Adrenal gland (tissue), 12 donors: Measurements from ENCODE around the gene INPP4A. TPM values are rescaled to one million over a fixed set of nuclear protein-coding genes. Genes with fewer than 3 reads are reported as not detected.

Experiments used
- DNase-seq, 7 donors: peaks; one replicate each; pipeline ENCODE4 v3.0.0-alpha.2; 2019 to 2020
- H3K27ac ChIP-seq, 5 donors: fragments of 200-600 bp; sonication (generic) in 4 of 5; 1 replicate in 3 of 5; 2 replicates in 2 of 5; pipeline versions ENCODE4 v1.5.1 to v1.8.0; 2016 to 2020; ENCODE audit warnings: mild to moderate bottlenecking in 1 of 5
- H3K27me3 ChIP-seq: fragments of 200-600 bp; 2 replicates; pipeline ENCODE4 v1.8.0; 2021
- H3K36me3 ChIP-seq, 2 donors: fragments of 200-600 bp; replicated peaks in 1 of 2; 1 replicate in 1 of 2; 2 replicates in 1 of 2; pipeline versions ENCODE4 v1.5.1 to v1.8.0; 2018 to 2022
- H3K4me1 ChIP-seq, 2 donors: fragments of 200-600 bp; replicated peaks in 1 of 2; 1 replicate in 1 of 2; 2 replicates in 1 of 2; pipeline versions ENCODE4 v1.5.1 to v1.8.0; 2018 to 2021
- H3K4me3 ChIP-seq, 4 donors: fragments of 200-600 bp; sonication (generic) in 3 of 4; one replicate each; pipeline ENCODE4 v1.5.1; 2016 to 2018
- H3K9me3 ChIP-seq, 3 donors: fragments of 200-600 bp; sonication (generic) in 1 of 3; replicated peaks in 1 of 3; 1 replicate in 2 of 3; 2 replicates in 1 of 3; pipeline versions ENCODE4 v1.5.1 to v1.8.0; 2016 to 2021
- POLR2A ChIP-seq, 2 donors: fragments of 450-650 bp; IDR thresholded peaks; one replicate each; pipeline ENCODE4 v1.6.1; 2017; ENCODE audit warnings: antibody characterized with exemption in 2 of 2, mild to moderate bottlenecking in 2 of 2, moderate library complexity in 1 of 2
- WGBS, 4 donors: extraction: QIAGEN DNeasy Blood & Tissue Kit in 2 of 4; methylation state at CpG; one replicate each; pipeline versions ENCODE4 v1.1.5 to v1.1.7; 2013 to 2017; 5-methylcytosine and 5-hydroxymethylcytosine counted together
- intact Hi-C, 2 donors: fragments of 100-400 bp; cut with DNase I; formaldehyde crosslinking; loops; one replicate each; pipeline versions ENCODE4 v1.14.1 to v1.15.0; 2022 to 2023
- polyA plus RNA-seq, 3 donors: library from polyadenylated mRNA; stranded (reverse); fragments of 200-250 nt in 2 of 3; fragments of 350-450 nt in 1 of 3; fragmentation: Illumina TruSeq in 1 of 3; extraction: RNeasy Lipid Tissue Mini Kit (QIAGEN cat#74804) in 1 of 3; gene quantifications; one replicate each; pipeline ENCODE4 v1.2.3, GENCODE V29; 2013 to 2014
- total RNA-seq, 9 donors: library from RNA; depleted of rRNA in 4 of 9; stranded (reverse); fragments of >200 nt in 4 of 9; fragments of 120-200 nt in 1 of 9; fragmentation: NEBNext Ultra II Directional in 1 of 9; extraction: Animal tissue kit (Norgen Biotek cat#: 25700) in 1 of 9; gene quantifications; one replicate each; pipeline versions ENCODE4 v1.1.0 to v1.2.4, GENCODE V29; 2013 to 2023
- TF ChIP-seq, protein P1 (sequence below), 6 experiments: fragments of 450-650 bp in 4 of 6; fragments of 200-600 bp in 2 of 6; sonication (generic) in 1 of 6; IDR thresholded peaks; 1 replicate in 5 of 6; 2 replicates in 1 of 6; pipeline versions ENCODE4 v1.5.1 to v1.8.0; 2016 to 2021; ENCODE audit warnings: antibody characterized with exemption in 6 of 6, mild to moderate bottlenecking in 2 of 6, moderate library complexity in 1 of 6
- donor health status: healthy with polysubstance abuse.
- donor health status: Bipolar disorder and iron deficiency.
- donor health status: DM: yes; HTN: yes; CAD: no.
- donor health status: DM: no; HTN: no; CAD: no.
- donor health status: DM: no; HTN: no; CAD: no.
- donor health status: DM: yes; HTN: yes; CAD: no.

Gene INPP4A
- total and polyA plus RNA-seq, 12 donors: 8.8 to 40.5 (median 27.3) TPM

DNA sequence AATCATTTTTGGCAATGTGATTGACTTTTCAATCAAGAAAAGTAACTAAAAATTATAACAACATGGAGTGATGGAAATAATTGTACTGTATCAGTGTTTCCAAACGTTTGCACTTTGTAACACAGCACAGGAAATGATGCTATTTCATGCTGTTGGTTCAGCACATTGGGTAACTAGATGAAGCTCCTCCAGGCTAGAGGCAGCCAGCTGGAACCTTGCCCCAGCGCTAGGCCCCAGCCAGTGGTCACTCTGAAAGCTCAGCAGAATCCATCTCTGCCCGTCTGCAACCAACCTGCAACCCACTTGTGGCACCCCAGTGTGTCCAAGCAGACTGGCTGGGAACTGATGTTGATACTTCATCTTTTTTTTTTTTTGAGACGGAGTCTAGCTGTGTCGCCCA lies 179.0 kb downstream of the INPP4A start:
- Histone ChIP-seq H3K4me1 (peaks cover 0 to 11% of the 10 kb centered on the region in 2 donors), H3K27me3 (no peaks in the 10 kb centered on the region), H3K36me3 (peaks cover 0 to 10% of the 10 kb centered on the region in 2 donors), H3K9me3 (no peaks in the 10 kb centered on the region), H3K4me3 (no peak overlapping the region), H3K27ac (peak overlapping the region in 1 of 5 donors; percentile 66)
- TF ChIP-seq, protein P1, sequence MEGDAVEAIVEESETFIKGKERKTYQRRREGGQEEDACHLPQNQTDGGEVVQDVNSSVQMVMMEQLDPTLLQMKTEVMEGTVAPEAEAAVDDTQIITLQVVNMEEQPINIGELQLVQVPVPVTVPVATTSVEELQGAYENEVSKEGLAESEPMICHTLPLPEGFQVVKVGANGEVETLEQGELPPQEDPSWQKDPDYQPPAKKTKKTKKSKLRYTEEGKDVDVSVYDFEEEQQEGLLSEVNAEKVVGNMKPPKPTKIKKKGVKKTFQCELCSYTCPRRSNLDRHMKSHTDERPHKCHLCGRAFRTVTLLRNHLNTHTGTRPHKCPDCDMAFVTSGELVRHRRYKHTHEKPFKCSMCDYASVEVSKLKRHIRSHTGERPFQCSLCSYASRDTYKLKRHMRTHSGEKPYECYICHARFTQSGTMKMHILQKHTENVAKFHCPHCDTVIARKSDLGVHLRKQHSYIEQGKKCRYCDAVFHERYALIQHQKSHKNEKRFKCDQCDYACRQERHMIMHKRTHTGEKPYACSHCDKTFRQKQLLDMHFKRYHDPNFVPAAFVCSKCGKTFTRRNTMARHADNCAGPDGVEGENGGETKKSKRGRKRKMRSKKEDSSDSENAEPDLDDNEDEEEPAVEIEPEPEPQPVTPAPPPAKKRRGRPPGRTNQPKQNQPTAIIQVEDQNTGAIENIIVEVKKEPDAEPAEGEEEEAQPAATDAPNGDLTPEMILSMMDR (IDR thresholded peaks at IDR 0.05): no peak
- no peak for TF ChIP-seq POLR2A (IDR thresholded peaks at IDR 0.05)
- 70 to 77% (median 75%) methylated on average over 5 of the region's 5 CpGs for WGBS, 4 donors
- intact Hi-C loops: no loop called here
- DNase-seq: peak in 6 of 7 donors; percentile 58 to 71 (median 64)

DNA sequence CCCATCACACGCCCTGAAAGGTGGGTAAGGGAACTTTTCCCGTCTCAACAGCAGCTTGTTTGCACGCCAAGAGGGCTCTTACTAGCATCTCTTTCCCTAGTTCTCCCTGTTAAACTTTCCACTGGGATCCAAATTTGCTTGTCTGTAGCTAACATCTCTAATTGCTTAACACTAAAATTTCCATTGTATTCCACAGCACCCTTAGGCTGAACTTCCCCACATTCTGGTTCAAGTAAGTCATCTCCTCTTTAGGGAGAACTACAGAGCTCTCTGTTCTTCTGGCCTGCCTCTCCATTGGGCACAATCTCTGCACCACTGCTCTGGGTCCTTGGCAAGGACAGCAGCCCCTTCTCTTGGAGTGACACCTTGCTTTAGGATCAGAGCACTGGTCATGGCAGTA lies 187.7 kb downstream of the INPP4A start:
- Histone ChIP-seq H3K27me3 (no peaks in the 10 kb centered on the region), H3K27ac (no peak overlapping the region), H3K36me3 (no peaks in the 10 kb centered on the region), H3K9me3 (no peaks in the 10 kb centered on the region), H3K4me1 (no peaks in the 10 kb centered on the region), H3K4me3 (no peak overlapping the region)
- intact Hi-C loops: no loop called here
- DNase-seq: no peak
- no peak for TF ChIP-seq POLR2A (IDR thresholded peaks at IDR 0.05)
- TF ChIP-seq, protein P1 (IDR thresholded peaks at IDR 0.05): no peak
- 78 to 94% (median 93%) methylated on average over 3 of the region's 3 CpGs for WGBS, 4 donors

DNA sequence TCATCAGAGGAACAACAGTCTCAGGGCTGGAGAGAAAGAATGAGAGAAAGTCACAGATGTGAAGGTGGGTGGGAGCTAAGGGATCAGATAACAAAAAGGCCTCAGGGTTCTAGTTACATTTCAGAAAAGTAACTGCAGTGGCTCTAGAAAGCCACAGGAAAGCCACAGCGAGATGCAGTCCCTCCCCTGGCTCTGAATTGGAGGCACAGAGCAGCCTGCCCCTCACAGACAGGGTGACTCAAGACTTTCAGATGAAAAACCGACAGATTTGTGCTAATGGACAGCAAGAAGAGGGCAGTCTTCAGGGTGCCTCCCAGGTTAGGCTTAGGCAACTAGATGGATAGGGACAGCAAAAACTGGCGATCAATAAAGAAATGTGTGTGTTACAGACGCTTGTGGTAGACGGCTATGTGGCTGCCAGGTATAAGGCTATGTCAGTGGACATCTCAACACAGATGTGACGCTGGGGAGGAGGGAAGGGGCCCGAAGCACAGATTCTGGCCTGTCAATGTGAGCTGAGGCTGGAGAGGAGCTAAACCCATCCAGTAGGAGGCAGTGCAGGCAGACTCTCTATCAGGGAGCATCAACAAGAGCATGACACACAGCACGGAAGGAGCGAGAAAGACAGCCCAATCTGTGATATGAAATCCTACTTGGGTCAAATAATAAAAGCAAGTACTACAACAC lies 189.9 kb downstream of the INPP4A start:
- no peak for DNase-seq
- no peaks in the 10 kb centered on the region for H3K36me3 ChIP-seq
- intact Hi-C loops: no loop called here

DNA sequence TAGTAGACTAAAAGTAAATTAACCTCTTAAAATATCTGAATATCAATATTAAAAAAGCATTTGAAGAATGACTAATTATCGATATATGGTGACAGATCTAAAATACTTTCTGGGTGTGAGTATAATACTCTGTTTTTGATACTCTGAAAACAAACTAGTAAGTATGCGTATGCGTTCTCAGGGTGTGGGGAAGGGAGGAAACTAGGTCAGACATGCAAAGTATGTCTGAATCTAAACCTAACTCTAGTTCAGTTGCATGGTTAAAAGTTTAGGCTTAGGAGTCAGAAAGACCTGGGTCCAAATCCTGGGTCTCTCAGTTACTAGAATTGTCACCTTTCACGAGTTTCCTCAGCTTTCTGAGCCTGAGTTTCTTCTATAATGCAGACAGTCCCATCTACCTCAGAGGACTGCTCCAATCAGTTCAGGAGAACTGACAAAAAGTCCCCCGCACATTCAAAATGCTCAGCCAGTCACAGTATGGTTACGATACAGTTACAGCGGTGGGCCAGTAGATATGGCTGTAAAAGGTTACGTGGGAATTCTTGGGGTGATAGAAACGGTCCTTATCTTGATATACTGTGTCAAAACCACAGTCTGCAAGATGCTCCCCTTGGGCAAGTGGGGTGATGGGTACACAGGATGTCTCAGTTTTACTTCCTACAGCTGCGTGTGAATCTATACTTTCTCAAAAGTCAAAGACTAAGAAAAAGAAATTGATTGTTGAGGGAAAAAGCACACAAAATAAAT lies 192.9 kb downstream of the INPP4A start:
- Histone ChIP-seq H3K9me3 (no peaks in the 10 kb centered on the region), H3K36me3 (no peaks in the 10 kb centered on the region), H3K4me3 (no peak overlapping the region), H3K27ac (no peak overlapping the region), H3K27me3 (no peaks in the 10 kb centered on the region), H3K4me1 (no peaks in the 10 kb centered on the region)
- TF ChIP-seq, protein P1 (IDR thresholded peaks at IDR 0.05): no peak
- TF ChIP-seq POLR2A (IDR thresholded peaks at IDR 0.05): no peak
- 80 to 93% (median 85%) methylated on average over 10 of the region's 10 CpGs for WGBS, 4 donors
- no peak for DNase-seq
- intact Hi-C loops: no loop called here

More for the DNA sequence above, 189.9 kb downstream of the INPP4A start:
- TF ChIP-seq, protein P1 (IDR thresholded peaks at IDR 0.05): no peak
- TF ChIP-seq POLR2A (IDR thresholded peaks at IDR 0.05): no peak
- 77 to 85% (median 81%) methylated on average over 9 of the region's 9 CpGs for WGBS, 4 donors
- Histone ChIP-seq H3K4me3 (no peak overlapping the region), H3K27ac (no peak overlapping the region), H3K9me3 (no peaks in the 10 kb centered on the region), H3K27me3 (no peaks in the 10 kb centered on the region), H3K4me1 (no peaks in the 10 kb centered on the region)
